DLD1 (cell line): ENCODE data around the gene KIAA1217.

Source experiments
- in situ Hi-C: cut with HindIII; loops from 2 replicates; pipeline ENCODE4 v1.10.0; 2017; ENCODE audit warnings: low sequenced_read_pairs

Gene KIAA1217

GRCh38 chr10:24288581-24288980 lies 79.6 kb downstream of the KIAA1217 start:
- in situ Hi-C loops: no loop called here

- in situ Hi-C loops: no loop called here
These were observed 80.3 kb downstream of the KIAA1217 start for GRCh38 chr10:24289235-24289634.

- in situ Hi-C loops: no loop called here
These were observed 83.7 kb downstream of the KIAA1217 start for GRCh38 chr10:24292304-24293293.

- in situ Hi-C loops: no loop called here
These were observed 90.8 kb downstream of the KIAA1217 start for GRCh38 chr10:24299578-24300260.

- in situ Hi-C loops: no loop called here
These were observed 94.8 kb downstream of the KIAA1217 start for GRCh38 chr10:24303522-24304310.

- in situ Hi-C loops: no loop called here
These were observed 96.9 kb downstream of the KIAA1217 start for GRCh38 chr10:24305551-24306506.

GRCh38 chr10:24306507-24306875 lies 97.6 kb downstream of the KIAA1217 start:
- in situ Hi-C loops: no loop called here

- in situ Hi-C loops: no loop called here
These were observed 98.2 kb downstream of the KIAA1217 start for GRCh38 chr10:24307116-24307515.

- in situ Hi-C loops: no loop called here
These were observed 99.0 kb downstream of the KIAA1217 start for GRCh38 chr10:24307696-24308485.

GRCh38 chr10:24310104-24310503 lies 101.2 kb downstream of the KIAA1217 start:
- in situ Hi-C loops: no loop called here

GRCh38 chr10:24311888-24312287 lies 103.0 kb downstream of the KIAA1217 start:
- in situ Hi-C loops: no loop called here

- in situ Hi-C loops: no loop called here
These were observed 104.3 kb downstream of the KIAA1217 start for GRCh38 chr10:24313283-24313682.

- in situ Hi-C loops: no loop called here
These were observed 106.3 kb downstream of the KIAA1217 start for GRCh38 chr10:24315211-24315610.

GRCh38 chr10:24318517-24318916 lies 109.6 kb downstream of the KIAA1217 start:
- in situ Hi-C loops: no loop called here

- in situ Hi-C loops: no loop called here
These were observed 111.4 kb downstream of the KIAA1217 start for GRCh38 chr10:24320373-24320772.

- in situ Hi-C loops: no loop called here
These were observed 115.7 kb downstream of the KIAA1217 start for GRCh38 chr10:24324651-24325050.

- in situ Hi-C loops: no loop called here
These were observed 122.5 kb downstream of the KIAA1217 start for GRCh38 chr10:24331457-24331856.

- in situ Hi-C loops: no loop called here
These were observed 124.8 kb downstream of the KIAA1217 start for GRCh38 chr10:24333736-24334135.

- in situ Hi-C loops: no loop called here
These were observed 125.5 kb downstream of the KIAA1217 start for GRCh38 chr10:24334279-24334939.
